Fibroblast of the conjunctiva (primary cell): Measurements from ENCODE around the gene LRRC9.
"Not testable (repeated sequence)": the region's sequence is repeated elsewhere in the genome, so short reads cannot be mapped to it uniquely, and the experiment has no call there.

Experiments used
- DNase-seq: peaks from one replicate; pipeline ENCODE4 v3.0.0-alpha.2; 2010; ENCODE audit warnings: low read depth

The LRRC9 gene

DNA sequence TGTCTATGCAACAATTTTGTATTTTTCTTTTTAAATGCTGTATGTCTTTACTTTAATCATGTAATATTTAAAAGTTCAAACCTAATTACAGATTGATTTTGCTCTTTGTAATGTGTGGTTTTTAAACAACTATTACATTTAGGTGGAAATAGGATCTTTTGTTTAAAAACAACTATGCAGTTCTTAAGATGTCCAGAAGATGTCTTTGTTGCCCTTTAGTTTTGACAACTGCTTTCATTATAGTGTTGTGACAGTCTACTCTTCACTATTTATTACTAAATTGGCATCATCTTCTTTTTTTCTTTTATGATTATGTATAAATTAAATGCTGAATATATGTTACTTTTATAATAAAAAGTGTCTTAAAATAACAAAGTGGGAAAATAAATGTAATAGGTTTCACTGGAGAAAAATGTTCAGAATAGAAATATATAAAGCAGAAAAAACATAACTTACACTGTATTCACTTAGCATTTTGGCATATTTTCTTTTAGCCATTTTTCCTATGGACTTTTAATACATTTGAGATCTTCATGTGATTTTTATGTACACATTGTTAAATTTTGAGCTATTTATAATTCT is 144.6 kb downstream of the LRRC9 start:
- DNase-seq = peak; percentile 22

DNA sequence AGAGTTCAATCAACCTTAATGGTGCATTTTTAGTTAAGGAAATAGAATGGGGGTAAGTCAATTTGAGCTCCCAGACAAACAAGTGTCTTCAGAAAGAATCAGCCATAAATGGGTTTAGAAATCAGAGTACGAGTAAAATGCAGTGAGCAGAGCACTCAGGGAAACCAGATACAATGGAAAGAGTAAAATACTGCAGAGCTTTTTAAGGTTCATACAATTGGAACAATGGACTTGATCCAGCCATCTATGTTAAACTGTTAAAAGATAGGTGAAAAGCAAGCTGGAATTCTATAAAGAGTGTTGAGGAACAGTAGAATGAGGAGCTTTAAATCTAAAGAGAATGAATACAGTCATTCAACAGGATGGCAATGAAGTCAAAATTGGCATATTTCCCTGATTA is 147.9 kb downstream of the LRRC9 start:
- DNase-seq = no peak

DNA sequence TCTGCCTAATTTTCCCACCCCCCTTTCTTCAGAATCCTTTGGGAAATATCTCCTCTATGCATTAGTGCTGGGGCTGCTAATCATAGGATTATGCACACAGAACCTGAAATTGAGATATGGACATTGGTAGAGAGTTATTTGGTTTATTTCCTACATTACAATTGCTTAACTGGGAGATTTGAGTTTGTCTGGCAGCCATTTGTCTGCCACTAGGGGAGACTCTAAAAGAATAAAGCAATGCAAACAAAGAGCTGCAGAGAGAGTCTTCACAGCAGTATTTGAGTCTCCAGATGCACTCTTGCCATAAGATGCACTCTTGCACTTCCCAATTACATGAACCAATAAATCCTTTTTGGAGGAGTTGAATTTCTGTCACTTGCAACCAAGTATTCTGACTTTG is 159.8 kb downstream of the LRRC9 start:
- DNase-seq = no peak

DNA sequence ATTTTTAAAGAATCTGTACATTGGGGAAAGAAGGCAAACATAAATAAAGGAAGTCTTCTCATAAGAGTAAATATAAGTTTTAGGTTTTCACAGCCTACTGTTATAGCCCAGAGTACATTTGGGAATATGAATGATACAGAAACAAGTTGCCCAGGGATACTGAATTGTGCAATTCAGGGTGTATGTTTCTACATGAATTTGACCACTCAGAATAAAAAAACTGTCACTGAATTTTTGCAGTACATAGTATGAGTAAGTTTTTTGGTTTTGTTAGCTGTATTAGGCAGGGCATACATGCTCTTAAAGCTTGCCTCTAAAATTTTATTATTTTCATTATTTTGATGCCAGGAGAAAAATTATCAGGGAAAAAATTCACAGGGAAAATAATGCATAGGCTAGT is 165.1 kb downstream of the LRRC9 start:
- DNase-seq = peak; percentile 34

DNA sequence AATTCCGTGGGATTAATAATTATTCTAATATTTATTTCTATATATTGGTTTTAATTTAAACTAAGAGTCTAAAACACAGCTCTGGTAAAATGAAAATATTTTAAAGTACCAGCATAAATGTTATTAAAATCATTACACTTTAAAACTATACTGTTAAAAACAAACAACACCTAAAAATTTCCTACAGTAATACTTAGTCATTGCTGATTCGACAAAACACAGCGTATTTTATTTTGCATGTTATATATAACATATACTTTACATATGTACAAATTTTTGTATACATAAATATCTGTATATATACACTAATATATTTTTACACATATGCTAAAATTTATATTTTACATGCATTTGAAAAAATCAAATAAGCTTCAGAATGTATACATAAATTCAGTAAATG is 165.7 kb downstream of the LRRC9 start:
- DNase-seq = no peak

DNA sequence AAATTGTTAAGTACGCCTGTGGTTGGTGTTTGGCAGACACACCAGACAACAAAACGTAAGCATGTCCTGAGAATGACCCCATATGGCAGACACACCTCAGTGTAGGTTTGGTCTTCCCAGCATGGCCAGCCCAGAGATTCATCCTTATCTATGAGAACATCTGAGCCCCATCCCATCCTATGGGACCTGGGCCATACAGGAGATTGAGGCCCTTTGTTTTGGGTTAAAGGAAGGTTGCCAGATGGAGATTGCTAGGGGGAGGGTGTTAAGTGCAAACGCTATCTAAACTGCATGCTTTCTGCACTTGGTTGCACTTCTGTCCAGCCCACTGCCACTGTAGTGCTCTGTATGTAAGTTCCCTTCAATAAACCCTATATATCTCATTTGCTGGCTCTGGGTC is 167.7 kb downstream of the LRRC9 start:
- no peak for DNase-seq

DNA sequence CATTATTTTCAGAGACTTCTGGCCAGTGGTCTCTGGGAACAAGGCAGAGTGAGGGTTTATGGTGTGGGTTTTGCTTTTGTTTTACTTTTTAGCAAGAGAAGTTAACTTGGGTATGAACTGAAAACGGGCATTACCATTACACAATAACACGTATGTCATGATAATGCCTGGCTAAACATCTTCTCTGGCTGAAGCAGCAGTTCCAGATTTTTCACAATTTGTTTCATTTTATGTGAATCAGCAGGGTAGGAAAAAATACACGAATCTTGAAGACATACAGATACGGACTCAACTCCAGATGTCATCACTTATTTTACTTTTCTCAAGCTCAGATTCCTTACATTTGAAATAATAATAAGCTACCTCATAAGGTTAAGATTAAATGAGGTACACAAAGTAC is 169.3 kb downstream of the LRRC9 start:
- no peak for DNase-seq

DNA sequence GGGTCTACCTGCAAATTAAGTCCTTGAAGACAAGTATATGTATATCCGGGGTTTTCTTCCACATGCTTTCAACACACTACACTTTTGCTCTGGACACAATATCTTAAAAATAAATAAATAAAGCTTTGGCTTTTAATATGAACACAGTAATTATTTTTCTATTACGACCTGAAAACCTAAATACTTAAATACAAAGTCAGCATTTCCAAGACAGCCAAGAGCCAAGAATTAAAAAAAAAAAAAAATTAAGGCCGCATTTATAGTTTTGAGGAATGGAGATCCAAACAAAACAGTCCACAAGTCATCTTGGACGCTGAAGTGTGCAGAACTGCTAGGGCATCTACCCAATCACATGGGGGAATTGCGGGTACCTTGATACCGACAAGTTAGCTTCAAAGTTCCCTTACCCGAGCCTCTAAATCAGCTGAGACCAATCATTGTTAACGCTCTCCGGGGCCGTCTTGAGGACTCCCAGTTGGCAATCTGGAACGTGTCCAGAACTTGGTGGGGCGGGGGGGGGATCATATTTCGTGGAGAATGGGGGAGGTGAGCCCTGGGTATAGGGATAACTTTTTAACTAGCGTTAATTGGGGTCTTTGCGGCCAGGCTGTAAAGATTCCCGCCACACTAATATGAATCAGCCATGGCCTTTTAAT is 171.0 kb downstream of the LRRC9 start:
- peak; percentile 55 for DNase-seq

DNA sequence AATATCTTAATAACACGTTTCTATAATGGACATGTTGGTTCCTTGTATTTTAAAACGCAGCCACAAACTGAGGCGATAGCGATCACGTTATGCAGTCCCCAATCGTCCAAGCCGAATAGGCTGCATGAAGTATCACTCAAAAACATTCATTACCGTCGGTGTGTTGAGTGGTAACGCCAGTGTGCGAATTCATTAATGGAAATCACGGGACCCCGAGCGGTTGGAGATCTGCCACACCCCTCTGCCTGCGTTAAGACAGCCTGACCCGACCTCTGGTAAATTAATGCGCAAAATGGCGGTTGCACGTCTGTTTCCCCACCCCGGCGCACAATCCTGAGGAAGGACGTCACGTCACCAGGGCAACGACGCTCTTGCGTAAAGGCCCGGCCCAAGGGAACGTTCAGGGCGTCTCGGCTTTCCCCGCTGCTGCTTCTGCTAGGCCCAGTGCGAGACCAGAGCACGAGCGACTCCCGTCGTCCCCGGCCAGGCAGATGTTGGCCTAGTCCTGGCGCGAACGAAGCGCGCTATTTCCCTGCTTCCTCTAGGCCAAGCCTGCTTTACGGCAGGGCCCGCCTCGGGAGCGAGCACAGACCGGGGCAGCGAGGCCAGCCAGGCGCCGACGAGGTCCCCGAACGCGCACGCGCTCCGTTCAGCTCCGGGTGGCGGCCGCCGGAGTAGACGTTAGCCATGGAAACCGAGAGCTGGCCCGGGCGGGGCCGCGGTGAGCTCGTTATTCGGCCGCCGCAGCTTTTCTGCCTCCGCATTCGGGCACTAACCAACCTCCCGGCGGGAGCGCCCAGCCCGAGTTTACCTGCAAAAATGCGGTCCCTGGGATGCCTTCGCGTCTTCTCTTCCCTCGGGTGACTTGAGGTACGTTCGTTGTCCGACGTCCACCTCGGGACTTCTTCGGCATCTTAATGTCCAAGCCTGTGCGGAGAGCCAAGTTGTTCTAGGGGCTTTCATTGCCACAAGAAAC is 171.9 kb downstream of the LRRC9 start, which contains the start of gene PCNX4:
Gene PCNX4 (plus strand): TSS at position 374 of the 976 bp plus-strand sequence. CDS start 15,716 bp downstream, outside the sequence.
- DNase-seq = peak; percentile 99

DNA sequence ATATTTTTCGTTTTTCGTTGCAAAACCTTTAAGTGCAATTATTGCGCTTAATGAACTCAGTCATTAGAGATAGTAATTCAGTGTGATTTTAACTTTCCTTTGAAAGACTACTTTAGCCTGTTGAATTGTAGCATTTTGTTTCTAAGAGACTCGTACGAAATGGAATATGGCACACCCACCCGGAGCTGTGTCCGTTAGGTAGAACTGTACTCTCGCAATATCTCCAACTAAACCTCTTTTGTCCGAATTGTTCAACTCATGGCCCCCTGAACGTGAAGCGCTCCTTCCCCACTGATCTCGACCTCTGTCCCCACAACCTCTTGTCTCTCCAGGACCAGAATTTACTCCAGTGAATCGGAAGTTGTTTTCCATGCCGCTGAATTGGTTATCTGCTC is 172.6 kb downstream of the LRRC9 start:
- no peak for DNase-seq

DNA sequence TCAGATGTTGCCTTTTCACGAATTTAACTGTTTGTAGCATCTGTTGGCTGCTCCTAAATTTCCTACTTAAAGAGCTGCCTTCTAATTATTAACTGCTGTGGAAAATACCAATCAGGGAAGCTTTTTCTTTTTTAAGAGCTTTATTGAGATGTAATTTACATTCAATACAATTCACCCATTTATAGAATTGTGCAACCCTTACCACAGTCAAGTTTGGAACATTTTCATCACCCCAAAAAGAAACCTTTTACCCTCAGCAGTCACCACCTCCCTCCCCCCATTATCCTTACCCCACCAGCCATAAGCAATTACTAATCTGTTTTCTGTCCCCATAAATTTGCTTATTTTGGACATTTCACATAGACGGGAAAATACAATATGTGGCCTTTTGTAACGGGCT is 173.1 kb downstream of the LRRC9 start:
- DNase-seq = no peak

DNA sequence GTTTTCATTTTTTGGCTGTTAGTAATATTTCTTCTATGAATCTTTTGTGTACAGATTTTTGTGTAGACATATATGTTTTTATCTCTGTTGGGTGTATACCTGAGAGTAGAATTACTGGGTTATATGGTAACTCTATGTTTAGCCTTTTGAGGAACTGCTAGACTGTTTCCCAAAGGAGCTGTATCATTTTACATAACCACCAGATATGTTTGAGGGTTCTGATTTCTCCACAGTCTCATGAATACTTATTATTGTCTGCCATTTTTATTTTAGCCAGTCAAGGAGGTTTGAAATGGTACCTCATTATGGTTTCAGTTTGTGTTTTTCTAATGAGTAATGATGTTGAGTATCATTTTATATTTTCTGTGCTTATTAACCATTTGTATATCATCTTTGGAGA is 173.7 kb downstream of the LRRC9 start:
- no peak for DNase-seq

DNA sequence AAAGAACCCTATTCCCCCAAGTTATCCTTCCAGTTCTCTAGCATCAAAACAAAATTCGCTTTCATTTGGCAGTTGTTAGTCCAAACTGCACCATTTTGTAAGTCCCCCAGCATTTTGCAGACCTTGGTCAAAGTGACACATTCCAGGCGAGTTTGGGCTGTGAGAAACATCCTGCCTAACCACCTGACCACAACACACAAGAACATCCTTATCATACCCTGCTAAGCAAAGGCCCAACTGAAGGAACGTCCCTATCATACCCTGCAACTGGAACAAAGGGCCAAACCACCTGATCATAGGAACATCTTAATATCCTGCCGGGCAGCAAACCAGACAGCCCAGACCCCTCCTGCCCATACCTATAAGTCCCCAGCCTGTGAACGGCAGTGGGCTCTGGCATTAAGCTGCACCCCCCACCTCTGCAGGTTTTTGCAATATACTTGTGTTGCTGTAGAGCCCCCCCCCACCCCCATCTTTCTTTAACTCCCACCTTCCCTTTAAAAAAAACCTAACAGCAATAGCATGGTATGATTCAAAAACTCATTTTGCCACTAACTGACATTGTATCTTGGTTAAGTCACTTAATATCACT is 174.5 kb downstream of the LRRC9 start:
- no peak for DNase-seq

DNA sequence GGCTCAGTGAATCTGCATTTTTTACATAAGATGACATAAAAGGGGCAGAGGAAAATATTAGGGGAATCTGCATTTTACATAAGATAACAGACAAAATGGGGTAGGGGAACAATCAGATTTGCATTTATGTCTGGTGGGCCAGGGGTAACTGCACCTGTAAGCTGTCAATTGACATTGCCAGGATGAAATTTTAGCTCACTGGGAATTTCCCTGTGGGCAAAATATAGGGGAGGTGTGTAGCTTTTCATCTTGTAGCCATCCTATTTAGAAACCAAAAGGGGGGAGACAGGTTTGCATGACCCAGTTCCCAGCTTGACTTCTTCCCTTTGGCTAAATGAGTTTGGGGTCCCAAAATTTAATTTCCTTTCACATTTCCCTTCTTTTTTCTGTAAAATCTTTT is 175.3 kb downstream of the LRRC9 start:
- DNase-seq = no peak

DNA sequence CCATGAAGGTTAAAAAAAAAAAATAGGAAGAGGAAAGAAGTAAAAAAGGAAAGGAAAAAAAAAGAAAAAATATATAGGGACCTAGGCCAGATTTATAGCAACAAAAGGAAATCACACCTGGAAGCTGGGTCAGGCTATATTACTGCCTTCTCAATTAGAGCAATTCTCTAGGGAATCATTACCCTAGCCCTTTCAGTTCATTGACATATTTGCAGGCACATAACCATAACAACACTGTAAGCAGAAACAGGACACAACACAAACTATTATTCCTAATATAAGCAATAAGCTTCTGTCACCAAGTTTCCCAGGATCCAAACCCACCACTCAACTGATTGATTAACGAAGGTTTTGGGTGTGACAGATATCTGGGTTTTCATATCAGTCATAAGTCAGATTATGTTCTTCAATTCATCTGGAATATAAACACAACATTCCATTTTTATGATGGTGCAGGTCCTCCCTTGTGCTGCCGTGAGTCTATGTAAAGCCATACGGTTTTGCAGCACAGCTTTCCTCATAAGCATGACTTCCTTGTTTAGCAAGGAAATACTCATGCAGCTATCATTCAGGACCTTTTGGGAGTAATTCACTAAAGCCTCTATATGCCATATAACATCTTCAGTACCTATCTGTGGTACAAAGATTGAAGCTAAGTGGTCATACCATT is 176.0 kb downstream of the LRRC9 start:
- DNase-seq = no peak

DNA sequence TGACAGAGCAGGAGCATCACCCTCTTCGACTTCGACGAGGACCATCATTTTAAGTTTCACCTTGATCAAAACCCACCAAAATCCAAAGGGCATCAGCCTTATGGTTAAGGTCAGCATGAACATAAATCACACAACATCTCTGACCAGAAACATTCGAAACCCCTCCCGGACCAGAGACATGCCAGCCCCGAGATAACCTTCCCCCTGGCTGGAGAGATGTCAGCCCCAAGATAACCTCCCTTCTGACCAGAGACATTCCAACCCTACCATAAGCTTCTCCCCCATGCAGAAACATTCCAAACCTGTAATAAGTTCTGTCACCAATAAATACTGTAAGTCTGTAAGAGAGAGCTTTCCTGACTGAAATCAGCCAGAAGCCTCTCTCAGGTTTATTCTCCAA is 178.0 kb downstream of the LRRC9 start:
- DNase-seq = no peak

DNA sequence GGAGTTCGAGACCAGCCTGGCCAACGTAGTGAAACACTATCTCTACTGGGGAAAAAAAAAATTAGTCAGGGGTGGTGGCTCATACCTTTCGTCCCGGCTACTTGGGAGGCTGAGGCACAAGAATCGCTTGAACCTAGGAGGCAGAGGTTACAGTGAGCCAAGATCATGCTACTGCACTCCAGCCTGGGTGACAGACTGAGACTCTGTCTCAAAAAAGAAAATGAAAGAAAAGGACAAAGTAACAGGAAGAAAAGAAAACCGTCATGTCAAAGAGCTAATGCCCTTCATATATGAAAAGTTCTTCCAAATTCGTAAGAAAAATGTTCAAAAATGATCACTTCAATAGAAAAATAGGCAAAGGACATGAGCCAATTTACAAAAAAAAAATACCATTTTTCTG is 179.9 kb downstream of the LRRC9 start:
- not testable (repeated sequence) for DNase-seq

DNA sequence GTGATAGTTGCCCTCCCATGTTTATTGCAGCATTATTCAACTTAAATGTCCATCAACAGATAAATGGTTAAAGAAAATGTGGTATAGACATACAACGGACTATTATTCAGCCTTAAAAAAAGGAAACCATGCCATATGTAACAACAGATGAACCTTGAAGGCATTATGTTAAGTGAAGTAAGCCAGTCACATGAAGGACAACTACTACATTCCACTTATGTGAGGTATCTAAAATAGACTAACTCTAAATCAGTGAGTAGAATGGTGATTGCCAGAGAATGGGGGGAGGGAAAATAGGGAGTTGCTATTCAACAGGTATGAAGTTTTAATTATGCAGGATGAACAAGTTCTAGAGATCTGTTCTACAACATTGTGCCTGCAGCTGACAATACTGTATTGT is 181.8 kb downstream of the LRRC9 start:
- no peak for DNase-seq

DNA sequence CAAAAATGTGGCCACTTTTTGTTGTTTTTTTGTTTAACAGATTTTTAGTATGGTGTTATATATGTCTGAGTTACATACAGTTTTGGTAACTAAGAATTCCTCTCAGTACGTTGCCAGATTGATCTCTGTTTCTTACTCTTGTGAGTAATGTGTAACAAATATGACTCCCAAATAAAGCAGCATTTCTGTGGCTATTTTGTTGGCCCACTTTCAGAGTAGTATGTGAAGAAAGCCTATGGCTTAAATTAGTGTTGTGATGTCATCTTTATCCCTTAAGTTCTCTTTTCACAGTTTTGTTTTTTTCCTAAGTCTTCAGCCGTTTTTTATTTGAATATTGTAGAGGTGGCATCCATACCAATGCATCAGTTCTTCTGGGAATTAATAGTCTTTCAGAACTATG is 182.4 kb downstream of the LRRC9 start:
- DNase-seq = peak; percentile 69

DNA sequence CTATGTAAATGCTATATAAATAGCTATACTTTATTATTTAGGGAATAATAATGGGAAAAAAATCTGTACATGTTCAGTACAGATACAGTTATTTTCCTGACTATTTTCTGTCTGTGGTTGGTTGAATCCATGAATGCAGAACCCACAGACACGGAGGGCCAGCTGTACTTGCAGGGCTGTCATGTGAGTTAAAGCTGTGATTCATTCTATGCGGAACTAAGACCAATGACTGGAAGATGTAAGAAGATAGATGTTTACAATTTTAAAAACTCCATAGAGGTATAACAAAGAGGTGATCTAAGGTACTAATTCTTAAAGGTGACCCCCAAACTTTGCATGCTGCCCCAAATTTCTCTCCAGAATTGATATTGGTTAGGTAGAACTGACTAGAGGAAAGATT is 186.4 kb downstream of the LRRC9 start:
- no peak for DNase-seq

DNA sequence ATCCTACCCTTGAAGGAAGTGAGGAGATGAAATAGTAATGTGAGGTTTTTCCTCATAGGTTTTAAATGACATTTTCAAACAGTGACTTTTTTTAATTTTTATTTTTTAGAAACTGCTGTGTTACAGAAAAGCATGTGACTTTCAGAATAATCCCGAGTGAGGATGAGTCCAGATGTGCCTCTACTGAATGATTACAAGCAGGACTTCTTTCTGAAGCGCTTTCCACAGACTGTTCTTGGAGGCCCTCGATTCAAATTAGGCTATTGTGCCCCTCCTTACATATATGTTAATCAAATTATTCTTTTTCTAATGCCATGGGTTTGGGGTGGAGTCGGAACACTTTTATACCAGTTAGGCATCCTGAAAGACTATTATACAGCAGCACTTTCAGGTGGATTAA is 187.5 kb downstream of the LRRC9 start:
- no peak for DNase-seq

DNA sequence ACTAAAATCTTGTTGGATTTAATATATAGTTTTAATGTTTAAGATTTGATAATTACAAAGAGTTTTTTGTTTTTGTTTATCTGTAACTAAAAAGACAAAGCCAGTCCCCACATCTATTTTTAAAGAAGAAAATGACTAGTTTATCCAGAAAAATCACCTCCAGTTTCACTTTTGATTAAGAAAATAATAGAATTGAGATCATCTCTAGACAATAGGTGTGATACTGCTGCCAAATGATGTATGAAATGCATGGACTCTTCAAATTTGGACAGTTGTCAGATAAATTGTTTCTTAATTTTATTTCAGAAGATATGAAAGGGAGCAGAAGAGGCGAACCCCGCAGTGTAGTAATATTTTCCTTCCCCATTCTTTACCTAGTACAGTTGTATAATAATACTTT is 191.8 kb downstream of the LRRC9 start:
- no peak for DNase-seq
